GM21723 (cell line): ENCODE results near the gene BTLA.
"Not testable (repeated sequence)": the region's sequence is repeated elsewhere in the genome, so short reads cannot be mapped to it uniquely, and the experiment has no call there.

Source experiments
- ATAC-seq: cut with Tn5 transposase; IDR thresholded peaks from one replicate; pipeline ENCODE4 v1.9.1; 2021; ENCODE audit warnings: mild to moderate bottlenecking, moderate library complexity; ENCODE audit not compliant: unreplicated experiment

BTLA gene

GRCh38 chr3:112492124-112492523 lies 7.1 kb downstream of the BTLA start:
- no peak for ATAC-seq

DNA sequence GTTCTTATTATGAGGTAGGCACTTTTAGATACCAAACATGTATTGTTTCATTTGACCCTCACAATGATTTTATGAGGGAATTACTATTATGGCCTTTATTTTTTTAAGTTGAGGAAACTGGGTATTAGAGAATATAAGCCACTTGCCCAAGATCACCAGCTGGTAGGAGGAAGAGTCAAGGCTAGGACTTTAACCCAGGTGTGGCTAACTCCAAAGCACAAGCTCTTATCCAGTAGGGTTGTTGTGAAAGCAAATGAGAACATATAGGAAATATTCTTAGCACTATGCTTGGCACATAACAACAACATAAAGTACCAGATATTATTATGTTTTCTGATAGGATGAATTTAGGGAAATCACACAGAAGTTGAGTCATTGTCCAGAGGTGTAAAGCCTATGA lies 7.9 kb downstream of the BTLA start:
- no peak for ATAC-seq

DNA sequence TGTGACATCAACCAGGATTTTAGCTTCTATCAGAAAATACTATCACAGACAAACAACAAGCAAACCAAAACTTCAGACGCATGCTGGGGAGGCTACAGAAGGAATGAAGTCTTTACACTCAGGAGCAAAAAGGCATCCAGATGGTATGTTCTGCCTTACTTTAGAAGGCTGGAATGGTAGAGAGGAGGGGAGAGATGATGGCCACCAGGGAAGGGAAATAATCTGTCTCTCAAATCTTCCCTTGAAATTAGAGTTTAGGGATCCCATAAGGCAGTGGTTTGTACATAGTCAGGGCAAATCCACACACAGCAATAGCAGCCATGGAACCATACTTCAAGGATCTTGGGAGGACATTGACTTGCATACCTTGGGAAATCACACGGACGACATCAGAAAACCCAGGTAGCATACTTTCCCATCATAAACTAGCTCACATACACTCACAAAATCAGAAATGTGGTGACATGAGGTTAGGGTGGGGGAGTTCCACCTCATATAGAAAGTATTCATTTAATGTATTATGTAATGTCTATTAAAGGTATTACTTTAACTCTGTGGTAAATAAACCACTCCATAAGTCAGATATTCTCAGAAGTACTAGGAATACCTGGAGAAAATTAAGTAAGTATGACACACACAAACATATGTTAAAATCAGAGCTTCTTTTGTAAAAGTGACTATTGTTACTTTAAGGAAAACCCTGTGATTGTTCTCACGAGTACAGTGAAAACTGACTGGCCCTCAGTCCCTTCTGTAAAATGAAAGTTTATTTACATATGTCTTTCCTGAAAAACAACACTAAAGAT lies 9.4 kb downstream of the BTLA start:
- ATAC-seq = peak; percentile 59

GRCh38 chr3:112486811-112487505 lies 12.3 kb downstream of the BTLA start:
- no peak for ATAC-seq

GRCh38 chr3:112484352-112484751 lies 14.9 kb downstream of the BTLA start:
- no peak for ATAC-seq

GRCh38 chr3:112482675-112483074 lies 16.6 kb downstream of the BTLA start:
- peak; percentile 58 for ATAC-seq

DNA sequence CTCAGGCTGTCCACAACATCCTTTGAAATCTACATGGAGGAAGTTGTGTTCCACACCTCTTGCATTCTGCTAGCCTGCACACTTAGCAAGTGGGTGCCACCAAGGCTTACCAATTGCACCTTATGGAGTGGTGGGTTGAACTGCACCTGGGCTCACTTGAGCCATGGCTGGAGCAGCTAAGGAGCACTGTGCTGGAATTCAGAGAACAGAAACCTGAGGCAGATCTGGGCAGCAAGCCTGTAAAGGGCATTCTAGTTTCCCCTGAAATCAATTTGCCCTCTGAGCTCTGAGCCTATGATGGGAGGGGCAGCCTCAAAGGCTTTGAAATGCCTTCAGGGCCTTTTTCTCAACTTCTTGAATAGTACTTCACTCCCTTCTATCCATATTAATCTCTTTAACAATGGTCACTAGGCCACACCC lies 18.0 kb downstream of the BTLA start:
- no peak for ATAC-seq

GRCh38 chr3:112477891-112478290 lies 21.4 kb downstream of the BTLA start:
- no peak for ATAC-seq

- ATAC-seq = no peak
These were observed 22.9 kb downstream of the BTLA start for GRCh38 chr3:112476346-112476745.

GRCh38 chr3:112474796-112475195 lies 24.5 kb downstream of the BTLA start:
- ATAC-seq = no peak

GRCh38 chr3:112472691-112473090 lies 26.6 kb downstream of the BTLA start:
- ATAC-seq = no peak

- ATAC-seq = no peak
These were observed 27.5 kb downstream of the BTLA start for GRCh38 chr3:112471596-112472325.

- no peak for ATAC-seq
These were observed 28.5 kb downstream of the BTLA start for GRCh38 chr3:112470788-112471187.

DNA sequence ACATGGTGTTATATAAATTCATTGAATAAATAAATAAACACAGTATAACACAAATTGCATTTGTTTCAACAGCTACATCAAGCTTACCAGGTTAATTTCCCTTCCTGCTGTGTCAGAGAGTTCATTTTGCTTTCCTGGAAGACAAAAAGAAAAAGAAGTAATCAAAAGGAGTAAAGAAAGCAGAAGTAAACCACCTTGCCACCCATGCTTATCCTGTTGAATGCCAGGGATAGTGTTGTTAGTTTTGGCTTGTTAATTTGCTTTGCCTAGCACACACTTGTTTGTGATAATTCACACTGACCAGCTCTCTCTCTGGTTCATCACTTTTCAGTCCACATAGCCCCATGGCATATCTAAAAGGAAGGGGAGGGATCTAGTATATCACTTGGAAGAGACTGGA lies 29.6 kb downstream of the BTLA start:
- no peak for ATAC-seq

GRCh38 chr3:112467539-112467938 lies 31.7 kb downstream of the BTLA start:
- no peak for ATAC-seq

DNA sequence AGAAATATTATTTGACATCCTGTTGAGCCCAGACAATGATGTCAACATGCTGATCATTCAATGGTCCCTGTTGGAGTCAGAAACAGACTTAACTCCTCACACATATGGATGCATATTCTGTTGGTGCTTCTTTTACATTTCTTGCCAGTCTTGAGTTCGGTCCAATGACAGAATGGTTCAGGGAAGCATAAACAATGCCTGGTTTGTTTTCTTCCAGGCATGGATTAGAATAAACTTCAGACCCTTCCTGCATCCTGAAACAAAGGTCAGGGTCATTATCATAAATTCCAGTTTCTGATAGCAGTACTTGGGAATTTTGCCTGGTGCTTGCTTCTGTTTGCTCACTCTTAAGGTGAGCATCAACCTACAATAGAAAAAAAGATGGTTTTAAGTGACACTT lies 33.3 kb downstream of the BTLA start:
- no peak for ATAC-seq

- peak; percentile 52 for ATAC-seq
These were observed 35.0 kb downstream of the BTLA start for GRCh38 chr3:112464264-112464663.

DNA sequence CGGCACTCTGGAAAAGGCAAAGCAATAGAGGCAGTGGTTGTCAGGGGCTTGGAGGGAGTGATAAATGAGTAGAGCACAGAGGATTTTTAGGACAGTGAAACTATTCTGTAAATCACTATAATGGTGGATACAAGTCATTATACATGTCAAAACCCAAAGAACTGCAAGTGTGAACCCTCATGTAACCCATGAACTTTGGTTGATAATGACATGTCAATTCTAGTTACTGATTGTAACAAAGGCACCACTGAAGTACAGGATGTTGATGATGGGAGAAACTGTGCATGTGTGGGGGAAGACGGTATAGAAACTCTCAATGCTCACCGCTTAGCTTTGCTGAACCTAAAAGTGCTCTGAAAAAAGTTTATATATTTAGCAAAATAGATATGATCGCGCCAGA lies 36.0 kb downstream of the BTLA start:
- ATAC-seq = no peak

- ATAC-seq = not testable (repeated sequence)
These were observed 37.5 kb downstream of the BTLA start for GRCh38 chr3:112461787-112462186.

DNA sequence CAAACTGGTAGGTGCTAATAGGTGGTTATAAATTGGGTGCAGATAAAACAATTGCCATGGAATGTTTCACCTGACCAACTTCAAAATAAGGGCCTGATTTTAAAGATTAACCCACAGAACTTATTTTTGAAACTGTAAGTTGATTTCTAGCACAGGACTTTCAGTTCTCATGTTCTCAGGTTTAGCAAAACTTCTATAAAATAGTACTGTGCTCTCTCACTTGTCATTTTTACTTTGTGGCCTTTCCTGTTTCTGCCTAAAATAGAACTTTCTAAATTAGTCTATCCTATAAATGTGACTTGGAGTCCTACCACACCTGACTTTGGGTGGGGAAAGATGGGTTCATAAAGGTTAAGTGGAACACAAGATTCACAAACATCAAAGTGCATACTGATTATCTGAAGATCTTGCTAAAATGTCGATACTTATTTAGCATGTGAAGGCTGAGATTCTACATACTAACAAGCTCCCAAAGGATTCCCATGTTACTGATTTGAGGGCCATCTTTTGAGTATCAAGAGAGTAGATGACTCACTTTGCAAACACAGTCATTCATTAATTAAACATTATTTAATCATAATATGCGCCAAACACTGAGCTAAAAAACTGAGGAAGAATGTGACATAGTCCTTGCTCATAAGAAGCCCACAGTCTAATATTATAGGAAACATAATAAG lies 38.6 kb downstream of the BTLA start:
- peak; percentile 57 for ATAC-seq

- peak; percentile 31 for ATAC-seq
These were observed 39.5 kb downstream of the BTLA start for GRCh38 chr3:112459750-112460149.
